ENCODE results near the gene CISH.

CISH gene

DNA sequence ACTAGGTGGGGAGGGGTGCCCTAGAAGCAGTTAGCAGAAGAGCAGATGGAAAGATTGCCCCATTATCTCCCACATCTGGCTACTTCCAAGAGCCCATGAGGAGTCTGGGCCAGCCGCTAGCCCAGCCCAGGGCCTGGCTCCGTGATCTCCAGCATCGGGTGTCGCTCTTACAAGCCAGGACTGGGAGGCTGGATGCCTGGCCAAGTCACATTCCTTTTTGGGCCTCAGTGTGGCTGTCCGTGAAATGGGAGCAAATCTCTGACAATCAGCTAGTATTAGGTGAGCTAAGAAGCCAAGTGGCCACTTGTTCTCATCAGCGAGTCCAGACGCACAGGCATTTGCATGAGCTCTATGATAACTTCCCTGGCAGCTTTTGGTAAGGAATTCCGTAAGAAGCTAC, 39.9 kb upstream of the CISH start:
- ChIA-PET POLR2A (interaction anchor here (0.6 kb wide), 1 partner anchor 21 kb away, joined by 3 read pairs; no protein-coding TSS in a partner anchor), CTCF (interaction anchor here (10.8 kb wide), 1 partner anchor 37 kb away, joined by 240 read pairs; the partner anchor contains the start of genes CISH and MAPKAPK3)
- TF ChIP-seq, protein P1, sequence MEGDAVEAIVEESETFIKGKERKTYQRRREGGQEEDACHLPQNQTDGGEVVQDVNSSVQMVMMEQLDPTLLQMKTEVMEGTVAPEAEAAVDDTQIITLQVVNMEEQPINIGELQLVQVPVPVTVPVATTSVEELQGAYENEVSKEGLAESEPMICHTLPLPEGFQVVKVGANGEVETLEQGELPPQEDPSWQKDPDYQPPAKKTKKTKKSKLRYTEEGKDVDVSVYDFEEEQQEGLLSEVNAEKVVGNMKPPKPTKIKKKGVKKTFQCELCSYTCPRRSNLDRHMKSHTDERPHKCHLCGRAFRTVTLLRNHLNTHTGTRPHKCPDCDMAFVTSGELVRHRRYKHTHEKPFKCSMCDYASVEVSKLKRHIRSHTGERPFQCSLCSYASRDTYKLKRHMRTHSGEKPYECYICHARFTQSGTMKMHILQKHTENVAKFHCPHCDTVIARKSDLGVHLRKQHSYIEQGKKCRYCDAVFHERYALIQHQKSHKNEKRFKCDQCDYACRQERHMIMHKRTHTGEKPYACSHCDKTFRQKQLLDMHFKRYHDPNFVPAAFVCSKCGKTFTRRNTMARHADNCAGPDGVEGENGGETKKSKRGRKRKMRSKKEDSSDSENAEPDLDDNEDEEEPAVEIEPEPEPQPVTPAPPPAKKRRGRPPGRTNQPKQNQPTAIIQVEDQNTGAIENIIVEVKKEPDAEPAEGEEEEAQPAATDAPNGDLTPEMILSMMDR (IDR thresholded peaks at IDR 0.05; ENCODE audit: control extremely low read depth, extremely low read depth, low read depth, missing control alignments) = no peak
- DNase-seq (ENCODE audit: extremely low spot score) = no peak

DNA sequence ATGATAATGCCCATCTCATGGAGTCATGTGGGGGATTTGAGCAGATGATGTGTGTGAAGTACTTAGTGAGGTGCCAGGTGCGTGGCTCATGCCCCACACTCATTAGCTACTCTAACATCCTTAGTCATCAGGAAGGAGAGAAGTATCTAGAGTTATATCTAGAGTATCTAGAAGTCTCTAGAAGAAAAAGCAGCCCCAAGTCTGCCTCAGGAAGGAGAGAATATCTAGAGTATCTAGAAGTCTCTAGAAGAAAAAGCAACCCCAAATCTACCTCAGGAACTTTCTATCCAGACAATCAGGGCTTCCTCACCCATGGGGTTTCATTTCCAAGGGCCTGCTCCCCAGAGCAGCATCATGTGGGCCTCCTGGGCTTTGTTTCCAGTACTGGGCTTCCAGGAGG, 38.4 kb upstream of the CISH start:
- TF ChIP-seq, protein P1 (IDR thresholded peaks at IDR 0.05; ENCODE audit: control extremely low read depth, extremely low read depth, low read depth, missing control alignments) = no peak
- ChIA-PET CTCF (interaction anchor here (0.9 to 10.8 kb wide), 5 partner anchors 8 to 323 kb away, joined by 3 to 240 read pairs (median 3); partner anchors contain the start of genes CISH and MAPKAPK3), POLR2A (no interaction called here)
- no peak for DNase-seq (ENCODE audit: extremely low spot score)

- POLR2A ChIA-PET = no interaction called here
- TF ChIP-seq, protein P1 (IDR thresholded peaks at IDR 0.05; ENCODE audit: control extremely low read depth, extremely low read depth, low read depth, missing control alignments) = no peak
- CTCF ChIA-PET = interaction anchor here (0.9 to 10.8 kb wide), 5 partner anchors 9 to 323 kb away, joined by 3 to 240 read pairs (median 3); partner anchors contain the start of genes CISH and MAPKAPK3
- no peak for DNase-seq (ENCODE audit: extremely low spot score)
Observed at GRCh38 chr3:50649451-50649931, 37.9 kb upstream of the CISH start.

DNA sequence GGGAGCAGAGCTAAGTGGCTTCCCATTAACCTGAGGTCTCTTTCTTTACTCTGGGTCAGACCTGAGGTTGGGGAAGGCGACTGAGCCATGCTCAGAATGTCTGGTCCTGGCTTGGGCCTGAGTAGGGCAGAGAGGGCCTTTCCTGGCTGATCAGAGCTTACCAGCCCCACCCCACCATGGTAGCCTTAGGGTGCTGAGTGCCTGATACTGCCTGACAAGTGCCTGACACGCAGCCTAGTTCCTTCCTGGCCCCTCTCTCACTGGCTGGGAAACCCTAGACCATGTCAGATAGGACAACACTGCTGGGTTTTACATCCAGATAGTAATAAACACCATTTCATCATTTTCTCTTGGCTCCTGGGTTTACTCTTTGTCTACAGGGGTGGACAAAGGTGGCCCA, 37.4 kb upstream of the CISH start:
- DNase-seq (ENCODE audit: extremely low spot score) = no peak
- TF ChIP-seq, protein P1 (IDR thresholded peaks at IDR 0.05; ENCODE audit: control extremely low read depth, extremely low read depth, low read depth, missing control alignments) = no peak
- POLR2A ChIA-PET = no interaction called here
- CTCF ChIA-PET = interaction anchor here (1.0 to 10.8 kb wide), 4 partner anchors 10 to 324 kb away, joined by 3 to 240 read pairs (median 3); partner anchors contain the start of genes CISH and MAPKAPK3

- DNase-seq (ENCODE audit: extremely low spot score) = no peak
- ChIA-PET POLR2A (no interaction called here), CTCF (interaction anchor here (10.8 kb wide), 1 partner anchor 34 kb away, joined by 240 read pairs; the partner anchor contains the start of genes CISH and MAPKAPK3)
- TF ChIP-seq, protein P1 (IDR thresholded peaks at IDR 0.05; ENCODE audit: control extremely low read depth, extremely low read depth, low read depth, missing control alignments) = no peak
Observed at GRCh38 chr3:50648313-50648712, 36.7 kb upstream of the CISH start.

- TF ChIP-seq, protein P1 (IDR thresholded peaks at IDR 0.05; ENCODE audit: control extremely low read depth, extremely low read depth, low read depth, missing control alignments) = no peak
- no peak for DNase-seq (ENCODE audit: extremely low spot score)
- POLR2A ChIA-PET = no interaction called here
- CTCF ChIA-PET = interaction anchor here (0.8 to 10.8 kb wide), 3 partner anchors 8 to 1037 kb away, joined by 3 to 240 read pairs (median 11); partner anchors contain the start of genes CISH and MAPKAPK3
Observed at GRCh38 chr3:50645378-50645777, 33.8 kb upstream of the CISH start.

All from GM10248 (cell line).